ENCODE results near the gene RBM10. TPM values are rescaled to one million over a fixed set of nuclear protein-coding genes. Genes with fewer than 3 reads are reported as not detected.
A peak's percentile ranks its signal among the peaks of the same experiment; 100 is the strongest.

The RBM10 gene
- total RNA-seq, 1 donor from 2014 or later: 52.4 TPM

DNA sequence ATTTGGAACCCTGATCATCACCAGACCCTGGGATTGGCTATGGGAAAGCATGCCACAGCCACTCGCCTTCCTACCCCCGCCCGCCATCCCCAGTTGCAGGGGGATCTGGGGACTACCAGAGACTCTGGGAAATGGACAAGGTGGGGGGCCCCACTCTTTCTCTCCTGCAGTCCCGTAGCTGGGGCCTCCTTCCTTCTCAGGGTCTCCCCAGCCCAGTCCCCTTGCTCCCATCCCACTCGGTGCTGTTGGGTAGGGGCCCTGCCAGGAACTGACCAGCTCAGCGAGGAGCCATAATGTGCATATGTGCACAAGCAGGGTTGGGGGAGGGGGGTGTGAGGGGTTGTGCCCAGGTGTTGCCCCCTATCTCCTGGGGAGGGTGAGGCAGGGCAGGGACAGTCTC lies 84.4 kb downstream of the RBM10 start:
- no peak overlapping the region for H3K4me3 ChIP-seq
- H3K36me3 ChIP-seq: peaks cover 36 to 48% of the 10 kb centered on the region in 2 donors
- no peaks in the 10 kb centered on the region for H3K9me3 ChIP-seq
- peak in 1 of 2 donors; percentile 43 for DNase-seq (ENCODE audit: low spot score in 2 of 2)
- no peaks in the 10 kb centered on the region for H3K4me1 ChIP-seq
- intact Hi-C loops (cut with DNase I): no loop called here
- TF ChIP-seq, protein P1, sequence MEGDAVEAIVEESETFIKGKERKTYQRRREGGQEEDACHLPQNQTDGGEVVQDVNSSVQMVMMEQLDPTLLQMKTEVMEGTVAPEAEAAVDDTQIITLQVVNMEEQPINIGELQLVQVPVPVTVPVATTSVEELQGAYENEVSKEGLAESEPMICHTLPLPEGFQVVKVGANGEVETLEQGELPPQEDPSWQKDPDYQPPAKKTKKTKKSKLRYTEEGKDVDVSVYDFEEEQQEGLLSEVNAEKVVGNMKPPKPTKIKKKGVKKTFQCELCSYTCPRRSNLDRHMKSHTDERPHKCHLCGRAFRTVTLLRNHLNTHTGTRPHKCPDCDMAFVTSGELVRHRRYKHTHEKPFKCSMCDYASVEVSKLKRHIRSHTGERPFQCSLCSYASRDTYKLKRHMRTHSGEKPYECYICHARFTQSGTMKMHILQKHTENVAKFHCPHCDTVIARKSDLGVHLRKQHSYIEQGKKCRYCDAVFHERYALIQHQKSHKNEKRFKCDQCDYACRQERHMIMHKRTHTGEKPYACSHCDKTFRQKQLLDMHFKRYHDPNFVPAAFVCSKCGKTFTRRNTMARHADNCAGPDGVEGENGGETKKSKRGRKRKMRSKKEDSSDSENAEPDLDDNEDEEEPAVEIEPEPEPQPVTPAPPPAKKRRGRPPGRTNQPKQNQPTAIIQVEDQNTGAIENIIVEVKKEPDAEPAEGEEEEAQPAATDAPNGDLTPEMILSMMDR (IDR thresholded peaks at IDR 0.05): no peak
- no peaks in the 10 kb centered on the region for H3K27me3 ChIP-seq
- no peak overlapping the region for H3K27ac ChIP-seq

DNA sequence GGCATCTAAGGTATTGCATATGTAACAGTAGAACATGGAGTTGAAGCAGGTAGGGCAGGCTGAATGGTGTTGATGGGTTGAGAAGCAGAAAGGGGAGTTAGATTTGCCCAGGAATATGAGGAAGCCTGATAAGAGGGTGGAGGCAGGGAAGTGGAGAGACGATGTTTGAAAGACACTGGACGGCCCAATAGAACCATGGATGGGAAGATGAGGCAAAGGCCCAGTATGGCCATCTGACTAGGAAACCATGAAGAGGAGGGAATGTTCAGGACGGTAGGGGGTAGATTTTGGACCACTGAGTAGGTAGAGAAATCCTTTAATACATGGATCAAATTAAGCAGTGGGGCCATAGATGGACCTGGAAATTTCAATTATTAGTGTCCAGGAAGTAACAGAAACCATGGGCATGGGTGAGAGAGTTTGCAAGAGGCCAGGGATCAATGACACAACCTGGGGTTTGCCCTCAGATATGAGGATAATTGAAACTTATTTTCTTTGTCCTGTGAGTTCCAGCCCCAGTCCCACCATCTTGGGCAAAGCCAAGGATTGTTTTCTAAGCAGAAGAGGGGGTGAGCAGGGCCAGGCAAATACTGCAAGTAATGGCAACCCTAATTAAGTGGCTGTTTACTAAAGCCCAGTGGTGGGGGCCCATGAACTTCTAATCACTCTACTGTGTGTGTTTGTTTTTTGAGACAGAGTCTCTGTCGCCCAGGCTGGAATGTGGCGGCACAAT lies 85.3 kb downstream of the RBM10 start:
- Histone ChIP-seq H3K36me3 (peaks cover 29 to 39% of the 10 kb centered on the region in 2 donors), H3K4me1 (peaks cover 0 to 3% of the 10 kb centered on the region in 2 donors), H3K27me3 (no peaks in the 10 kb centered on the region), H3K9me3 (no peaks in the 10 kb centered on the region), H3K4me3 (no peak overlapping the region), H3K27ac (no peak overlapping the region)
- DNase-seq (ENCODE audit: low spot score in 2 of 2): peak in 1 of 2 donors; percentile 37
- TF ChIP-seq, protein P1 (IDR thresholded peaks at IDR 0.05): no peak
- intact Hi-C loops (cut with DNase I): loop anchor here (5.0 kb wide), 4 partner anchors 38 to 1247 kb away; partner anchors contain the start of genes ELK1, FTSJ1 and UBA1

DNA sequence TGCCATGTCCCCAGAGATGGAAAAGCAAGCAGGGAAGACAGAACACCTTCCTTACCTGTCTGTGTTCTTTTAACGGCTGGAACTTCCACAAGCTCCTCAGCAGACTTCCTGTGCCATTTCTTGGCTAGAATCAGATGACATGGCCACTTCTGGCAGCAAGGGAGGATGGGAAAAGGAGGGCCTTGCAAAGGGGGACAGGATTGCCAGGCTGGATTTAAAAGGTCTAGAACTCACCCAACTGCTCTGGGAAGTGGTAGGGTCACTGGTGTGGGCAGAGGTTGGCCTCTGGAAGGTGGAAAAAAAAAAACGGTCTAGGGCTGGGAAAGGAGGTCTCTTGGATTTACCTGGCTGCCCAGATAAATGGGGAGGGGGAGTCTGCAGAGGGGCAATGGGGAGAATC lies 86.1 kb downstream of the RBM10 start:
- H3K4me1 ChIP-seq: peaks cover 0 to 3% of the 10 kb centered on the region in 2 donors
- no peak overlapping the region for H3K4me3 ChIP-seq
- no peak for DNase-seq (ENCODE audit: low spot score in 2 of 2)
- H3K27me3 ChIP-seq: no peaks in the 10 kb centered on the region
- TF ChIP-seq, protein P1 (IDR thresholded peaks at IDR 0.05): no peak
- H3K36me3 ChIP-seq: peaks cover 20 to 30% of the 10 kb centered on the region in 2 donors
- H3K27ac ChIP-seq: no peak overlapping the region
- no peaks in the 10 kb centered on the region for H3K9me3 ChIP-seq
- intact Hi-C loops (cut with DNase I): loop anchor here (5.0 kb wide), 4 partner anchors 39 to 1246 kb away; partner anchors contain the start of genes ELK1, FTSJ1 and UBA1

DNA sequence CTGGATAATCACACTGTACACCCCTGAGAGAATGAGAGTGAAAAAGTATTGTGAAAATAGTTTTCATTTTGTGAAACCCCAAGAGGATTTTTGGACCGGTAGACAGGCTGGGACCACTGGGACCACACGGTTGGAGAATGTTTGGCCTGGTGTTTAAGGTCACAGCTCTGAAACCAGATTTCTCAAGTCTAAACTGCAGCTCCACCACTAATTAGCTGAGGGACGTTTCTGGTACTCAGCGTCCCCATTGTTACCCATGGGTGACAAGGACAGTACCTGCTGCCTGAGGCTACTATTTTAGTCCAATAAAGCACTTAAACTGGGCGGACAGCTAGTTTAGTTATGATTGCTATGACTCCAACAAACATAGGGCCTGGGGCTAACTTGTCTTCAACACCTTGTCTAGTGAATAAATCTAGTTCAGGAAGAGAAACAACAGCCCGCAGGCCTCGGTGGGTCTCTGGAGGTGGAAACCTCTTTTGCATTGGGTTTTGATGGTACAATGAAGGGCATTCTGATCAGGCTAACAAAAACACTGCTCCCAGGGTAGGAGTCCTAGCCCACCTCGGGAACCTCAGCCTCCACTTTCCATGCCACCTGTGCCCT lies 87.3 kb downstream of the RBM10 start:
- Histone ChIP-seq H3K9me3 (no peaks in the 10 kb centered on the region), H3K4me3 (peak overlapping the region; percentile 46 to 88), H3K4me1 (peaks cover 0 to 3% of the 10 kb centered on the region in 2 donors), H3K27me3 (no peaks in the 10 kb centered on the region), H3K36me3 (peaks cover 9 to 19% of the 10 kb centered on the region in 2 donors), H3K27ac (peak overlapping the region; percentile 89 to 98)
- DNase-seq (ENCODE audit: low spot score in 2 of 2): peak in 1 of 2 donors; percentile 66
- TF ChIP-seq, protein P1 (IDR thresholded peaks at IDR 0.05): no peak
- intact Hi-C loops (cut with DNase I): loop anchor here (5.0 kb wide), 4 partner anchors 40 to 1245 kb away; partner anchors contain the start of genes ELK1, FTSJ1 and UBA1

DNA sequence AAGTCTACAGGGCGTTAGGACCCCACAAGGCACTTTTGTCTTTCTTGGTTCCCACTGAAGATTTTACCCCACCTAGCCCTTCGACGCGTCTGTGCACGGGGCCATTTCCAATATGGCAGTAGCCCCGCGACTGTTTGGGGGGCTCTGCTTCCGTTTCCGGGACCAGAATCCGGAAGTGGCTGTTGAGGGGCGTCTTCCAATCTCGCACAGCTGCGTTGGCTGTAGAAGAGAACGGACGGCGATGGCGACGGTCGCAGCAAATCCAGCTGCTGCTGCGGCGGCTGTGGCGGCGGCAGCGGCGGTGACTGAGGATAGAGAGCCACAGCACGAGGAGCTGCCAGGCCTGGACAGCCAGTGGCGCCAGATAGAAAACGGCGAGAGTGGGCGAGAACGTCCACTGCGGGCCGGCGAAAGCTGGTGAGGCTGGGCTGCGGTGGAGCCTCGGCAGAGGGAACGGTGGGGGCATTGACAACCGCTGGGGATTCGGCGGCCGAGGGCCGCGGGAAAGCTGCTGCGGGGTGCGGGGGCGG lies 87.8 kb downstream of the RBM10 start, which contains the start of gene USP11:
TSS of gene USP11 (plus strand) at position 207 of the 530 bp plus-strand sequence. CDS start at position 242, 35 bp downstream.
- Histone ChIP-seq H3K9me3 (no peaks in the 10 kb centered on the region), H3K27me3 (no peaks in the 10 kb centered on the region), H3K36me3 (peaks cover 6 to 13% of the 10 kb centered on the region in 2 donors), H3K4me3 (peak within 1 kb of the TSS; percentile 56 to 88), H3K27ac (peak within 1 kb of the TSS; percentile 89 to 98), H3K4me1 (peaks cover 0 to 3% of the 10 kb centered on the region in 2 donors)
- TF ChIP-seq, protein P1 (IDR thresholded peaks at IDR 0.05): no peak
- intact Hi-C loops (cut with DNase I): loop anchor here (1.0 to 5.0 kb wide), 5 partner anchors 15 to 1244 kb away; partner anchors contain the start of genes CDK16, ELK1, FTSJ1 and UBA1
- DNase-seq (ENCODE audit: low spot score in 2 of 2): peak in 1 of 2 donors; percentile 73

Measured in ascending aorta (tissue), 2 donors.